SK-N-SH treated with all-trans-retinoic acid at 6 μM for 48 hours (cell line): ENCODE measurements around the gene KCNMA1.

Source experiments
- ATAC-seq: fragments of 200-7000 bp; cut with Tn5 transposase; 3 replicates; pipeline ENCODE4 v1.9.1; 2020; ENCODE audit warnings: mild to moderate bottlenecking, moderate library complexity
- ARNTL ChIP-seq: fragments of 450-650 bp; formaldehyde crosslinking; IDR thresholded peaks from 2 replicates; pipeline ENCODE4 v1.5.0; 2020; ENCODE audit warnings: low read depth, mild to moderate bottlenecking, moderate library complexity, borderline replicate concordance
- BACH2 ChIP-seq: fragments of 250-450 bp; sonication (Bioruptor Pico); IDR thresholded peaks from 2 replicates; pipeline ENCODE4 v1.9.0; 2021; ENCODE audit warnings: mild to moderate bottlenecking, borderline replicate concordance
- CREB5 ChIP-seq: fragments of 250-450 bp; sonication (Bioruptor Pico); IDR thresholded peaks from 2 replicates; pipeline ENCODE4 v1.5.1; 2020; ENCODE audit warnings: low read depth, mild to moderate bottlenecking, moderate library complexity
- CSDC2 ChIP-seq: fragments of 250-450 bp; sonication (Bioruptor Pico); IDR thresholded peaks from 2 replicates; pipeline ENCODE4 v1.5.0; 2020; ENCODE audit warnings: mild to moderate bottlenecking, moderate library complexity
- CSRNP3 ChIP-seq: fragments of 250-450 bp; sonication (Bioruptor Pico); IDR thresholded peaks from 2 replicates; pipeline ENCODE4 v1.5.1; 2021; ENCODE audit warnings: mild to moderate bottlenecking, moderate library complexity
- ESRRG ChIP-seq: fragments of 250-450 bp; sonication (Bioruptor Pico); IDR thresholded peaks from 2 replicates; pipeline ENCODE4 v1.6.1; 2021; ENCODE audit warnings: mild to moderate bottlenecking
- GLIS3 ChIP-seq: fragments of 250-450 bp; sonication (Bioruptor Pico); IDR thresholded peaks from 2 replicates; pipeline ENCODE4 v1.5.0; 2020; ENCODE audit warnings: mild to moderate bottlenecking, moderate library complexity
- ISL1 ChIP-seq: fragments of 250-450 bp; sonication (Bioruptor Pico); IDR thresholded peaks from 2 replicates; pipeline ENCODE4 v2.1.2; 2022; ENCODE audit warnings: mild to moderate bottlenecking, moderate library complexity
- OSR1 ChIP-seq: fragments of 250-450 bp; sonication (Bioruptor Pico); IDR thresholded peaks from 2 replicates; pipeline ENCODE4 v1.8.0; 2022; ENCODE audit warnings: moderate library complexity, mild to moderate bottlenecking, inconsistent platforms
- PATZ1 ChIP-seq: fragments of 250-450 bp; sonication (Bioruptor Pico); IDR thresholded peaks from 2 replicates; pipeline ENCODE4 v1.8.0; 2020; ENCODE audit warnings: mild to moderate bottlenecking, moderate library complexity, borderline replicate concordance
- POU6F1 ChIP-seq: fragments of 250-450 bp; sonication (Bioruptor Pico); IDR thresholded peaks from 2 replicates; pipeline ENCODE4 v1.8.0; 2021; ENCODE audit warnings: low read depth, mild to moderate bottlenecking, moderate library complexity, borderline replicate concordance
- PPARA ChIP-seq: fragments of 250-450 bp; sonication (Bioruptor Pico); IDR thresholded peaks from 2 replicates; pipeline ENCODE4 v1.5.0; 2020; ENCODE audit warnings: mild to moderate bottlenecking, borderline replicate concordance
- RARB ChIP-seq: fragments of 250-450 bp; sonication (Bioruptor Pico); IDR thresholded peaks from 2 replicates; pipeline ENCODE4 v1.8.0; 2021; ENCODE audit warnings: mild to moderate bottlenecking, moderate library complexity
- SNAI2 ChIP-seq: fragments of 250-450 bp; sonication (Bioruptor Pico); IDR thresholded peaks from 2 replicates; pipeline ENCODE4 v1.5.0; 2020; ENCODE audit warnings: mild to moderate bottlenecking, moderate library complexity
- TCF4 ChIP-seq: fragments of 250-450 bp; sonication (Bioruptor Pico); IDR thresholded peaks from 2 replicates; pipeline ENCODE4 v1.8.0; 2021; ENCODE audit warnings: mild to moderate bottlenecking, moderate library complexity, borderline replicate concordance
- TOX ChIP-seq: fragments of 250-450 bp; sonication (Bioruptor Pico); IDR thresholded peaks from 2 replicates; pipeline ENCODE4 v1.8.0; 2021; ENCODE audit warnings: mild to moderate bottlenecking, moderate library complexity, borderline replicate concordance
- TSHZ2 ChIP-seq: fragments of 250-450 bp; sonication (Bioruptor Pico); IDR thresholded peaks from 2 replicates; pipeline ENCODE4 v1.5.0; 2020; ENCODE audit warnings: mild to moderate bottlenecking, moderate library complexity
- ZFP3 ChIP-seq: fragments of 250-450 bp; sonication (Bioruptor Pico); IDR thresholded peaks from 2 replicates; pipeline ENCODE4 v1.5.0; 2020; ENCODE audit warnings: mild to moderate bottlenecking, moderate library complexity
- ZFP30 ChIP-seq: fragments of 450-650 bp; formaldehyde crosslinking; IDR thresholded peaks from 2 replicates; pipeline ENCODE4 v1.5.0; 2022; ENCODE audit warnings: mild to moderate bottlenecking, moderate library complexity
- ZNF70 ChIP-seq: fragments of 450-650 bp; formaldehyde crosslinking; IDR thresholded peaks from 2 replicates; pipeline ENCODE4 v1.5.0; 2020; ENCODE audit warnings: mild to moderate bottlenecking, moderate library complexity
- ZNF8 ChIP-seq: fragments of 450-650 bp; formaldehyde crosslinking; IDR thresholded peaks from 2 replicates; pipeline ENCODE4 v1.5.0; 2020; ENCODE audit warnings: mild to moderate bottlenecking, moderate library complexity

KCNMA1 gene

GRCh38 chr10:77478247-77478961 is 159.2 kb downstream of the KCNMA1 start:
- ATAC-seq, result peak; percentile 79
- TF ChIP-seq OSR1 (CRISPR knock-in tag) (no peak), PPARA (no peak), TSHZ2 (CRISPR knock-in tag) (no peak), SNAI2 (no peak), ISL1 (no peak), ESRRG (CRISPR knock-in tag) (no peak), ZFP30 (no peak), POU6F1 (CRISPR knock-in tag) (no peak), CSRNP3 (CRISPR knock-in tag) (no peak), CREB5 (CRISPR knock-in tag) (no peak), TOX (CRISPR knock-in tag) (no peak), ZFP3 (no peak), BACH2 (no peak), ZNF70 (CRISPR knock-in tag) (no peak), ZNF8 (no peak), CSDC2 (CRISPR knock-in tag) (no peak), GLIS3 (no peak), RARB (no peak), PATZ1 (CRISPR knock-in tag) (no peak)
- TF ChIP-seq, all 23 proteins: peak for 0

GRCh38 chr10:77475522-77475921 is 162.1 kb downstream of the KCNMA1 start:
- no peak for ATAC-seq
- TF ChIP-seq POU6F1 (CRISPR knock-in tag) (no peak), TCF4 (no peak), ARNTL (CRISPR knock-in tag) (no peak), ZFP3 (no peak), CSRNP3 (CRISPR knock-in tag) (no peak), CSDC2 (CRISPR knock-in tag) (no peak), SNAI2 (no peak), GLIS3 (no peak), OSR1 (CRISPR knock-in tag) (no peak), BACH2 (no peak), ESRRG (CRISPR knock-in tag) (no peak), TSHZ2 (CRISPR knock-in tag) (no peak), ZFP30 (no peak), PATZ1 (CRISPR knock-in tag) (no peak)
- TF ChIP-seq, all 23 proteins: peak for 0
